GM23338 (cell line): Measurements from ENCODE around the gene MMP28.

ENCODE experiments used
- CREB1 ChIP-seq: fragments of 250-450 bp; sonication (Bioruptor Pico); IDR thresholded peaks from 2 replicates; pipeline ENCODE4 v1.5.0; 2020; ENCODE audit warnings: low read depth, mild to moderate bottlenecking, moderate library complexity
- CTCF ChIP-seq, 2 experiments: fragments of 200-600 bp in 1 of 2; sonication (generic) in 1 of 2; conservative IDR thresholded peaks; 2 replicates each; pipeline versions ENCODE4 v1.5.1 to v1.6.1; 2016 to 2017; ENCODE audit warnings: antibody characterized with exemption in 2 of 2, low read depth in 2 of 2, mild to moderate bottlenecking in 2 of 2, moderate library complexity in 1 of 2
- ETS1 ChIP-seq: IDR thresholded peaks from 2 replicates; pipeline ENCODE4 v1.6.1; 2016; ENCODE audit warnings: antibody characterized with exemption
- EZH2 ChIP-seq: fragments of 200-600 bp; sonication (generic); IDR thresholded peaks from one replicate; pipeline ENCODE4 v1.8.0; 2017; ENCODE audit warnings: antibody characterized with exemption, mild to moderate bottlenecking, low read depth; ENCODE audit not compliant: unreplicated experiment
- EZH2phosphoT487 ChIP-seq: fragments of 200-600 bp; sonication (generic); IDR thresholded peaks from one replicate; pipeline ENCODE4 v1.8.1; 2018; ENCODE audit warnings: antibody characterized with exemption; ENCODE audit not compliant: unreplicated experiment
- JUNB ChIP-seq: IDR thresholded peaks from one replicate; pipeline ENCODE4 v1.6.1; 2016; ENCODE audit warnings: antibody characterized with exemption; ENCODE audit not compliant: unreplicated experiment
- NANOG ChIP-seq: IDR thresholded peaks from 2 replicates; pipeline ENCODE4 v1.6.1; 2016; ENCODE audit warnings: antibody characterized with exemption, borderline replicate concordance
- POLR2AphosphoS5 ChIP-seq: IDR thresholded peaks from 2 replicates; pipeline ENCODE4 v1.6.1; 2016; ENCODE audit warnings: antibody characterized with exemption, low read depth
- REST ChIP-seq: IDR thresholded peaks from one replicate; pipeline ENCODE4 v1.6.1; 2018; ENCODE audit warnings: antibody characterized with exemption; ENCODE audit not compliant: unreplicated experiment
- STAT1 ChIP-seq: IDR thresholded peaks from one replicate; pipeline ENCODE4 v1.6.1; 2016; ENCODE audit warnings: antibody characterized with exemption; ENCODE audit not compliant: unreplicated experiment
- ZNF114 ChIP-seq: fragments of 250-450 bp; sonication (Bioruptor Pico); IDR thresholded peaks from 2 replicates; pipeline ENCODE4 v1.5.0; 2020; ENCODE audit warnings: mild to moderate bottlenecking, moderate library complexity
- ZNF331 ChIP-seq: fragments of 250-450 bp; sonication (Bioruptor Pico); IDR thresholded peaks from 2 replicates; pipeline ENCODE4 v1.5.0; 2020; ENCODE audit warnings: low read depth, mild to moderate bottlenecking, moderate library complexity

GRCh38 chr17:35784895-35785294 lies 10.5 kb downstream of the MMP28 start:
- TF ChIP-seq CTCF (conservative IDR thresholded peaks at IDR 0.05; ENCODE audit: low read depth in 2 of 2) (no peak), JUNB (no peak), CREB1 (CRISPR knock-in tag) (no peak), EZH2 (no peak), POLR2AphosphoS5 (no peak), EZH2phosphoT487 (no peak), NANOG (no peak), REST (no peak), STAT1 (no peak), ZNF331 (CRISPR knock-in tag) (no peak), ETS1 (no peak), ZNF114 (no peak)
